ENCODE results near the gene JHY. TPM values are rescaled to one million over a fixed set of nuclear protein-coding genes. Genes with fewer than 3 reads are reported as not detected.

Gene JHY
- total RNA-seq, 1 experiment from 2014 or later, result 2.8 TPM

DNA sequence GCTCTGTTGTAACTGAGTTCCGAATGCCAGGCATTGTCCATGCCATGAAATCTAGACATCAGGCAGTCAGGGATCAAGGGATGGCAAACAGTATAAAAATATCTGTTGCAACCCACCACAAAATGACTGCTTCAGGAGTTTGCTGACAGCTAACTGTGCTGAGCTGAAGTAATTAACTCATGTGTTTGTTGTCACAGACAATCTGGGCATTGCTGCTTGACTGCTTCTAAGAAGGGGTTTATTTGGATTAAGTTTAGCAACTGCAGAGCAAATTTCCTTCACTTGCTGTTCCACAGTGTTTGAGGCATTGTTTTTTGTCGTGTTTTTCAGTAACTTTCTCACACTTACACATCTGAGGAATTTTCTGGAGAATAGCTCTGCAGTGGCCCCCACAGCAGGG, 68.7 kb downstream of the JHY start:
- no peak for DNase-seq (ENCODE audit: low spot score)

DNA sequence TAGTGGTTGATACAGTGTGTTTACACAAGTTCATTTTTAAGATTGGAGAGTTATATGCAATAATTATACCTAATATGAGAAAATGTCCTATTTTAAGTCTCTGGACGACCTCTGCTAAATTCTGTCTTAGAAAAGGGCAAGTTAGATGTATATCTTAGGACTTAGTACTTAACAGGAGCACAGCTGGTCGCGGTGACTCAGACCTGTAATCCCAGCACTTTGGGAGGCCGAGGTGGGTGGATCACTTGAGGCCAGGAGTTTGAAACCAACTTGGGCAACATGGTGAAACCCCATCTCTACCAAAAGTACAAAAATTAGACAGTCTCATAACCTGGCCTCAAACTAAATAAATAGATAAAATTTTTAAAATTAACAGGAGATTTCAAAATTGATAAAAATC, 71.9 kb downstream of the JHY start:
- no peak for DNase-seq (ENCODE audit: low spot score)

DNA sequence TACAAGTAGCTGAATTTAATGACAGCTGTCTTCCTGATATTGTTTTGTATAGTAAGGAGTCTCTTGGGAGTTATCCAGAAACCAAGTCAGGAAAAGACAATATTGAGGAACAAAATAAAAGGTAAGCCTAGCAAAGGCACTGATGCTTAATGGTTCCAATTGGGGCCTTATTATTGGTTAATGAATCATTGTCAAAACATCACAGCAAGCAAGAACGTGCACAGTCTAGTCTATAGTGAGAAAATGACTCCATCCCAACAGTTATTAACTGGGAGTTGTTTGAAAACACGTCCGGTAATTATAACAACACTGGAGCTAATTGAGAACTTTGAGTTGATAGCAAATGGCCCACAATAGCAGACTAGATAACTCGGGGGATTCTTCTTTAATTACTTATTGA, 81.4 kb downstream of the JHY start:
- DNase-seq (ENCODE audit: low spot score), result no peak

DNA sequence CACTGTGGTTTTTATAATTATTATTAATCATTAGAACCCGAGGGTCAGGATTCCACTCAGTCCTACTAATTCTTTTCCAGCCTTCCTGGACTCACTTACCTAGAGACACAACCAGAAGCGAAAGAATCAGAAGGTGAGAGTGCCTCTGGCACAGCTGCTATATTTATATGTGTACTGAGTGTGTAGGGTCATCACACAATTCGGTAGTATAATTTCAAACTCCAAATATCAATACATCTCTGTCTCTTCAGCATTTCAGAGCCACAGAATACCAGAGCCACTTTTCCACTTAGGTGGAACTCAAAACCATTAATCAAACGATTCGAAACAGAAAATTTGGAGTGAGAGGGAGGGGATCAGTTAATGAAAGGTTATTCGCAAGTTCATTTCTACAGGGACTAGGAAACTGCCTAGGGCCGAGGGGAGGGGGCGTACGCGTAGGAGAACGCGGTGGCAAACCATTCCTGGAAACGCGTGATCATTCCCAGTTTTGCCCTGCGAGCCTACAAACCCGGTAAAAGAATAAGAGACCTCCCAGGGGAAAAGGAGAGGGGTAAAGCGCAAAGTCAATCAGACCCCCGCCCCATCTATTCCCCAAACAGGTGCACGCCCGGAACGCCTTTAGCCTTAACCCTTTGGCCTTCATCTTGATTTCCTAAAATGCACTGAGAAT, 93.6 kb downstream of the JHY start:
- DNase-seq (ENCODE audit: low spot score), result no peak

DNA sequence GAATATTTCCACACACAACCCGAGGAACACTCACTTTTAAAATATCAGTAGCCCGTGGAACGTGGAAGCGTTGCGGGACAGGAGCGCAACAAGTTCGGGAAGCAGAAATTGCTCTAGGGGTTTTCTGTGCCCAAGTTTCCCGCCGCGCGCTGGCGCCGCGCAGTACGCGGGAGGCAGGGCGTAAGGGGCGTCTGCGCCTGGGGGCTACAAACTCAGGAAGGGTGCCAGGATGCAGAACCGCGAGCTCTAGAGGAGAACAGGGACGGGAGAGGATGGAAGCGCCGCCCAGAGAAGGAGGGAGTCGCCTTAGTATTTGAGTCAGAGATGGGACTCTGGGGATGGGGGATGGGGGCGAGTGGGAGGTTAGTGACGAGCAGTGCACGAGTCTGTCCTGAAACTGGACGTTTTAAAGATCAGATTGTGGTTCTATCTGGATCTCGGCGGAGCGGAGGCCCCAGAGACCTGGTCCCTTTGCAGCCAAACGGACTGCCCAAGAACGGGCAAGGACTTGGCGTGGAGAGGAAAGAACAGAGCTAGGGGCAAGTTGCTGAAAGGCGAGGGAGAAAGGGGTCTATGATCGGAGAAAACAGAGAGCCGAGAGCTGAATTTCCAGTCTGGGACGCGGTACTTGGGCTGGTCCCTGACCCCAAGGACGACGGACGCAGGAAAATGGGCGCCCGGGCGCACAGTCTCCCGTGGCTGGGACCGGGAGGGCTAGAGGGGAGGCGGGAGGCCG, 94.3 kb downstream of the JHY start:
- no peak for DNase-seq (ENCODE audit: low spot score)

DNA sequence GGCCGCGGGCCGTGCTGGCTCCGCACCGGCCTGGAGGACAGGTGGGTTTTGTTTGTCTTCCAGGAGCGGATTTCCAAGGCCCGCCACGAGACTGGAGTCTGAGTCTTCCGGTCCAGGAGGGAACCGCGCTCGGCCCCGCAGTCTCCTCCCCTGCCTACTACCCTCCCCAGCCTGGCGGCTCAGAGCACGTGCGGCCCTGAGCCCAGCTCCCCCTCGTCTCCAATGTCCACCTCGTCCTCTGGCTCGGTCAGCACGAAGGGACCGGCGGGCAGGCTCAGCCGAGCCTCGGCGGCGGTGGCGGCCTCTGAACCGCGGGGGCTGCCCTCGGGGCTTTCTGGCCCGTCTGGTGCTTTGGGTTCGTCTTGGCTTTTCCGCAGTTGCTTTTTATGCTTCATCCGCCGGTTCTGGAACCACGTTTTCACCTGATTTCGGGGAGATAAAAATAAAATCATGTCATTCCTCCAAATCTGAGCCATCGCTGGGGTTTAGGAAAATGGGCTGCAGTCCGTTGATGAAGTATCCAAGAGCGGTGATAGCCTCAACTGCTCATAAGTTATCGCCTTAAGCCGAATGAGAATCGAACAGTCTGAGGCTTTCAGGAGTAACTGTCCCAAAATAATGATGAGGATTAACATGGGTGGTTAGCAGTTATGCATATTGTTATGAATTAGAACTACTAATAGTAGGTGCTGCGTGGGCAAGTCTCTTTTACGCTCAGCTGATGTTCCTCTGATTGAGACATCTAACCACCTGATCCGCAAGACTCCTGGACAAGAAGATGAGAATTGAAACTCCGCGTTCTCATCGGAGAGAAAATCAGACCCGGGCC, 95.1 kb downstream of the JHY start:
- no peak for DNase-seq (ENCODE audit: low spot score)

DNA sequence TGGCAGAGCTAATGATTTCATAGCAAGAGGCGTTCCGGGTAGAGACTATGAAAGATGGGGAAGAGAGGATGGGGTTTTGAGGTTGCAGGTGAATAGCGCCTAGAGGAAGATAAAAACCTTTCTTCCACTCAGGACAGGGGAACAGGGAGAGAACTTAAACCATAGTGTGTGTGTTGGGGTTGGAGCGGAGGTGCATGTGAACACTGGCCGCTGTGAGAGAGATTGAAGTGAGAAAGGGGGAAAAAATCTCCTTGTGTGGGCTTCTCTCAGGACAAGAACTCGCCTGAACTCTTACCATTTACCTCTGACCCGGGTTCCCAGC, 95.7 kb downstream of the JHY start:
- DNase-seq (ENCODE audit: low spot score), result no peak

DNA sequence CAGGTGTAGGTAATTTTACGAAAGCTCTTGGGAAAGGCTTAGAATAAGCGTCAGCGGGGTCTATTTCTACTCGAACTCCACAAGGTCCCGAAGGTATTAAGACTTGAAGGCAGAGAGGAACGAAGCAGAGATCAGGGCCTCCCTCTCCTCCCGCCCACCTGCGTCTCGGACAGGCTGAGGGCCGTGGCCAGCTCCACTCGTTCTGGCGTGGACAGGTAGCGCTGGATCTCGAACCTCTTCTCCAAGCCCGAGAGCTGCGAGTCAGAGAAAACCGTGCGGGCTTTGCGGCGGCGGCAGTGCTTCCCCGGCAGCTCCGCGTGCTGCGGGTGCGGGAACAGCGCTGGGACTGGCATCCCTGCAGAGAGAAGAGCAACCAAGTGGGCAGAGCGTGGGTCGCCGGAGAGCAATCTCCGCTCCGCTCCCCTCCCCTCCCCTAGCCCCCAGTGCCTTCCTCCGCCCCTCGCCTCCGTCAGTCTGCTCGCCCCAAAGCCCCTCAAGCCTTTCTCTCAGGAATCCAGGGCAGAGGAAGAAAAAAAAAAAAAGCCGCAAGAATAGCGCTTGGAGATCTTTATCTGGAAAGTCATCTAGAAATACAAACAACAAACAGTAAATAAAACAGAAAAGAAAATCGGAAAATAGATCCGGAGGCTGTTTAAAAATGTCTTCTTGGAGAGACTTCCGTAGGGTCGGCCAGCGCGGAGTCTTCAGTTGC, 96.7 kb downstream of the JHY start:
- no peak for DNase-seq (ENCODE audit: low spot score)

DNA sequence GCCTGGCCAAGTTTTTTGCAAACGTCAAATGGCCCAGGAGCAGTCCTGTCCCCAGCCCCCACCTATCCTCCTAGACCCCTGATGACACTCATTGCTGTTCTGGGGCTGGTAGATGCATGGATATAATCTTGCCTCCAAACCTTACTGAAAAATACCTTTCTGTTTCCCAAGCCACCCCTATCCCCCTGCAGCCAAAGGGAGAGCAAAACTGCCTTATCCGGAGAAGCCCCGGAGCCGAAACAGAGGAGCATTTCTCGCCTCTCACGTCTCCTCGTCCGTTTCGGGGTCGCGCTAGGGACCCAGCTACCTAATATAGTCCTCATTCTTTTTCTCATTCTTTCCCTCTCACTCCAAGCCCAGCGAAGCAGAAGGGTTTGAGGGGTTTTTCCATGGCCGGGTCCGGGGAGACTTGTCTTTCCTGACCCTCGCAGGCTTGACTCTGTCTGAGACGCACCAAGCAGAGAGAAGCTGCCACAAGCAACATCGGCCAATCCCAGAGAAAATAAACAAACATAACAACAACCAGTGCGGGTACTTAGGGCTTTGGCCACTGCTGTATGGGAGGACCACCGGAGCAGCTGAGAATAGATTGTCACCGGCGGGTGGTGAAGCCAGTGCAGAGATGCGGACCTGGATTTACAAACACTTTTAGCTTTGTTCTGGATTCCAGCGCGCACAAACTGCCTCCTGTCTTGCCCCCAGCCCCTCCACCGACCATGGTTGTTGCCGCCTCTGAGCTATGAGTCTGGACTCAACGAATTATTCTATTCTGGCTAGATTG, 97.4 kb downstream of the JHY start:
- DNase-seq (ENCODE audit: low spot score), result no peak

DNA sequence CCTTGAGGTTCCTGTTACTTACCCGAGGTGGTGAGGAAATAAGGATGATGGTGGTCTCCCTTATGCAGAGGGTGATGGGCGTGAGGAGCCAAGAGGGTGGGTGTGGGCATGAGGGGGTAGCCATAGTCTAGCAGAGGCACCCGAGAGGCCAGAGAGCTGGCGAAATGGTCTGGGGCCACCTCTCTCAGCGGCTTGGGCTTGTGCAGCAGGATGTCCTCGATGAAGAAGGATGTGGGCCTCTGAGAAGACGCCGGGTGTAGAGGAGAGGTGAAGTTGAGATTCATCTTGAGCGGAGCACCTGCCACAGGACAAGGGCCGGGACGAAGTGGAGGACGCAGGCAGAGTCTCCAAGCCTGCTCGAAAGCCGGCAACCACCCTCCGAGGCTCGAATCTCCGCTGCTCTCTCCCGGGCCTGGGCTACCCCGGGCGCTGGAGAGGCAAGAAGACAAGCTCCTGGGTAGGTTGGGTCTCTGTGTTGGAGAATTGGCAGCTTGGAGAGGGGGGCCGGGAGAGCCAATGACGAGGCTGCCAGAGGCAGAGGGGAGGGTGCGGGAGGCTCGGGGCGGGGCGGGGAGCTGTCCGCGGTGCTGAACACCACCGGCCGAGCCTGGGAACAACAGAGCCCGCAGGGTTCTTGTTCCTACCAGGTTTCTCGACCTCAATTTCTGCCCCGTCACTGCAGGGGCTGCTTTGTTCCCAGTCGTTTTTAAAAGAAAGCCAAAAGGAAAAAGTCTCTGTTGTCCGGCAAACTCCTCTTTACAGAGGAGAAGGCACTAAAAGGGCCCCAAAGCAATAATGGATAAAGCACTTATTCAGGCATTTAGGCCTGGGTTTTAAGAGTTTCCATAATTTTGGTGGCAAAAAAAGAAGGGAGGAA, 99.1 kb downstream of the JHY start, which contains the start of gene BSX:
TSS of gene BSX (minus strand) at position 447 of the 877 bp plus-strand sequence. CDS start at position 284, 163 bp downstream.
- peak; percentile 25 for DNase-seq (ENCODE audit: low spot score)

DNA sequence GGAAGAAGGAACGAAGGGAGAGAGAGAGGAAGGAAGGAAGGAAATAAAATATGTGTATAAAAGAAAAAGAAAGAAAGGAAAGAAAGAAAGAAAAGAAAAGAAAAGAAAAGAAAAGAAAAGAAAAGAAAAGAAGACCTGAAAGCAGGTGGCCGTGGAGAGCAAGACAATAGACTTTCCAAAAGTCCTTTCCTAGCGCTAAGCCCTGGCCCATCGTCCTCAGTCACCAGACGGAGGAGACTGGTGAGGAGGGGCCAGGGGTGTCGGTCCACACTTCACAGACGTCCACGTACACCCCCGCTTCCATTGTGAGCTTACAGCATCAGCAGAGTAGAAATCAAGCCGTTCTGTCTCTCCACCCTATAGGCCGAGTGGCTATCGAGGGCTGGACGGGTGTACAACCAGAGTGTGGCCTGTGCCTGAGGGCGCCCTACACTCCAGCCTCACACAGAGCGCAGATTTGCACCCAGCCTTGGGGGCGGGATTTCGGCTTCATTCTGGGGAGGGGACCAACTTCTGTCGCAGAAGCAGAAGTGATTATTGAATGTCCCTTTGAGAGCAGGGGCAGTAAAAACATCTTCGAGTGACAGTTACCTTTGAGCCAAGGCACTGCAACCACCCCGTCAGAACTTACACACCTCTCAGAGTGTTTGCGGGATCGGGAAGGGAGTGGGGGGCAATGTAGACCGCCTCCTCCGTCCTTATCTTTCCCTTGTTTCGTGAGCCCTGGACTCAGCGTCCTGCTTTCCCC, 101.1 kb downstream of the JHY start:
- DNase-seq (ENCODE audit: low spot score), result no peak

DNA sequence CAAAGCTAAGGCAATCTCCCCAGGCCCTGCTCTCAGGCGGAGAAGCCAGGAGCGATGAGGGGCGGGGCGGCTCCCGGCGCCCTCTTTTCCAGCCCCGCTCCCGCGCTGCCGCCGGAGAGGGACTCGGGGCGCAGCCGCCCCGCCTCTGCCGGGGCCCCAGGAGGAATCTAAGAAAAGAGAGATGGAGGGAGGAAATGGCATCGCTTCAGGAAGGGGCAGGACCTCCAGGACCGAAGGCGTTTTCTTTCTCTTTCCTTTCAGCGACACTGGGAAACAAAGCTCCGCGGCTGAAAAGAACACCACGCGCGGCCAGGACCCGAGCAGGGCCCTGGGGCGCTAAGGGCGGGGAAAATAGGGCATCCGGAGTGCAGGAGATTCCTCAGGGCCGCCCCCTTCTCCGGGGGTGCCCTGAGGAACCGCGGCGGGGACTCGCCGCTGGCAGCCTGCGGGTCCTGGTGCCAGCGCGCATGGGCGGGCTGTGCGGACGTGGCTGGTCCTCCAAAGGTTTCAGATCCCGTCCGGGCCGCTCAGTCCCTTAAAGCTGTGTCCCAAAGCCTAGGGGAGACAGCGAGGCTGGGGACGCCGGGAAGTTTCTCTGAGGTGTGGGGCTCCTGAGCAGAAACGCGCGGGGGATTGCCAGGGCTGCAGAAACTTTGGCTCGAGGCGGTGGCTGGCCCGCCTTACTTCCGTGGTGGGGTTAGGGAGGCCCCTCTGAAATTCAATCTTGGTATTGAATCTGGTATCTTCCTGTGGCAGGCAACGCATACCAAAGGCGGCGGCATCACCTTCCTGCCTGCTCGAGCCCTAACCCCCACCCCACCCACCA, 101.8 kb downstream of the JHY start:
- peak; percentile 11 for DNase-seq (ENCODE audit: low spot score)

DNA sequence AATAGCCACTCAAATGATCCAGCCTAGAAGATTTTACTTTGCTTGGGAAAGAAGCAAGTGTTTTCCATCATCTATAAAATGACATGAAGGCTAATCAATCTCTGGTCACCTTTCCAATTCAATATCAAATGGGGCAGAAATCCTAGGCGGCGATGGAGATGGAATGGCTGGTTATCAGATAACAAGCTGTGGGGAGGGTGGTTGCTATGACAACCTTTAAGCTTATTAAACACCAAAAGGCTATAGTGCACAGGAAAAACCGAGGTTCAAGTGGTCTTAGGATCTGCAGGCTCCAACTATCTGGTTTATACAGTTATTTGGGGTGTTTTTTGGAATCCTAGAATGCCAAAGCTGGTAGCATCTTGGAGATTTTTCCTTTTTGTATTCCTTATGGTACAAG, 113.0 kb downstream of the JHY start:
- DNase-seq (ENCODE audit: low spot score), result no peak

DNA sequence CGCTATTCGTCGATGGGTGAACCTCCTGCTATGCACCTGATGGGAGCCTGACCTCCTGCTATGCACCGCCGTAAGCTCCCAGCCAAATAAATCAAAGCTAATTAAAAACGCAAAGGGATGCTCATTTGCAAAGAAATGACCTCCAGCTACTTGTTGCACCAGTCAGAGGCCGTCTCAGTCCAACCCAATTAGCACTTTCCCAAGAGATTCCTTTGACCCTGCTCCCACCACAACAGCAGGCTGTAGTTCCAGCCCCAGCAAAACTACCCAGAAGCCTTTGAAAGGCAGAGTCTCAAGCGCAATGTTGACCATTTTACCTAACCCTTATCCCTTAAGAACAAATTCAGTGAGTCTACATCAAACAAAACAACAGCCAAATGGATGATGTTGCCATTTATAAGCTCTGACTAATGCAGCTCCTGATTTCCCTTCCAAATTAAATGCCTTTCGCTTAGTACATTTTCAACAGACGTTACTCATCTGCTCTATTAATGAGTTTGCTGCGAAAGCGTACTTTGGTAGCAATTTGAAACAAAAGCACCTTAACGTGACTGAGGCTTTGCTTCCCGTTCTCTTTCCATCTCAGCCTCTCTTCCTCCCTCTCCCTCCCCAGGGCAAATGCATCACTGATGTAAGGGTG, 116.3 kb downstream of the JHY start:
- DNase-seq (ENCODE audit: low spot score), result no peak

DNA sequence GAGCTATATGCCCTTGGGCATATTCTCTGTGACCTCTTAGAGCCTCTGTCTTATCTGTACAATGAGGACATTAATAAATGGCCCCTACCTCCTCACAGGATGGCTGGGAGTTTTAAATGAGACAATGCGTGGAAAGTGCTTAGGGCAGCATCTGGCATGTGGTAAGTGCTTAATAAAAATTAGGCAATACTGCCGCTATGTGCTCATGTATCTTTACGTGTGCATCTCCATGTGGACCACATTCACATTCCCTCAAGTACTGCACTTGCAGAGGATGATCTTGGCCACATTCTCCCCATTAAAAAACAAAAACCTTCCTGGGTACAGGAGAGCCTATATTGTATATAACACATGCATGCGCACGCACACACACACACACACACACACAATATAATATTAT, 118.2 kb downstream of the JHY start:
- no peak for DNase-seq (ENCODE audit: low spot score)

DNA sequence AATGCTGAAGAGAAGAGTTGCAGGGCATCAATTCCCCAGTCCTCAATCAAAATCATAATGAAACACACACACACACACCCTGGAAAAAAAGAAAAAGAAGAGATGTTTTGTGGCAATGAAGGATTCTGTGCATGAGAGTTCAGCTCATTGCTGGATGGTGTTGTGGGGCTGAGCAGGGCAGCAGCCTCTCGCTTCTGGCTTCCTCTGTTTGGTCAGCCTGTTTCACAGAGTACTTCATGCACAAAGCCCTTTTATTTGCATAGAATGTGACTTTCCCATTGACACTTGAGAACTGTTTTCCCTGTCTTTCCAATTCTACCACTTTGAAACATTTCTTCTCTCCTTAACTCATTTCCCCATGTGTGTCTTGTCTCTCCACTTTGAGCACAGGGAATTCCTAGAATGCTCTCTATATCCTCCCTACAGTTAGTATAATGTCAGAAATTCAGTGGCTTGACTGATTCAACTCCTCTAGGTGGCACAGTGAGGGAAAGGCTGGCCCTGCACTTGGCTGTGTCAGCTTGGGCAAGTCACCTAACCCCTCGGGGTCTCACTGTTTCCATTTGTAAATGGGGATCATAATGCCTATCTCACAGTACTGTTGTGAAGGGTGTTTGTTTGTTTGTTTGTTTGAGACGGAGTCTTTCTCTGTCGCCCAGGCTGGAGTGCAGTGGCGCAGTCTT, 124.4 kb downstream of the JHY start:
- DNase-seq (ENCODE audit: low spot score), result no peak

All from H4 (cell line).